GM23338 (cell line): ENCODE measurements around the gene FARS2. TPM values are rescaled to one million over a fixed set of nuclear protein-coding genes. Genes with fewer than 3 reads are reported as not detected.

Experiments
- ATAC-seq: fragments of 200-7000 bp; cut with Tn5 transposase; 3 replicates; pipeline ENCODE4 v1.9.1; 2020
- DNase-seq: peaks from one replicate; pipeline ENCODE4 v3.0.0-alpha.2; 2015; ENCODE audit warnings: low spot score
- H2AFZ ChIP-seq: fragments of 200-600 bp; sonication (generic); 2 replicates; pipeline ENCODE4 v1.8.0; 2016; ENCODE audit warnings: antibody characterized with exemption, mild to moderate bottlenecking, moderate library complexity
- H3F3A ChIP-seq: fragments of 200-600 bp; sonication (generic); replicated peaks from 2 replicates; pipeline ENCODE4 v1.8.0; 2017; ENCODE audit warnings: antibody characterized with exemption, mixed run types, low read depth
- H3K27ac ChIP-seq: fragments of 200-600 bp; sonication (generic); 2 replicates; pipeline ENCODE4 v1.6.1; 2016; ENCODE audit warnings: low read depth
- H3K27me3 ChIP-seq: fragments of 200-600 bp; sonication (generic); 2 replicates; pipeline ENCODE4 v1.8.0; 2016; ENCODE audit warnings: mild to moderate bottlenecking, mixed run types, moderate library complexity; ENCODE audit not compliant: insufficient read depth
- H3K36me3 ChIP-seq: fragments of 200-600 bp; sonication (generic); 2 replicates; pipeline ENCODE4 v1.8.0; 2016; ENCODE audit warnings: mild to moderate bottlenecking; ENCODE audit not compliant: insufficient read depth
- H3K4me1 ChIP-seq: fragments of 200-600 bp; sonication (generic); 2 replicates; pipeline ENCODE4 v1.8.0; 2016; ENCODE audit warnings: mild to moderate bottlenecking, moderate library complexity; ENCODE audit not compliant: insufficient read depth
- H3K4me2 ChIP-seq: fragments of 200-600 bp; sonication (generic); 2 replicates; pipeline ENCODE4 v1.7.1; 2017; ENCODE audit warnings: mixed run types
- H3K4me3 ChIP-seq: fragments of 200-600 bp; sonication (generic); 2 replicates; pipeline ENCODE4 v1.6.1; 2016; ENCODE audit warnings: mixed run types
- H3K79me2 ChIP-seq: fragments of 200-600 bp; sonication (generic); replicated peaks from 2 replicates; pipeline ENCODE4 v1.8.0; 2017; ENCODE audit warnings: mild to moderate bottlenecking; ENCODE audit not compliant: insufficient read depth
- H3K9me2 ChIP-seq: fragments of 200-600 bp; sonication (generic); 2 replicates; pipeline ENCODE4 v1.8.0; 2017; ENCODE audit not compliant: insufficient read depth
- H4K20me1 ChIP-seq: fragments of 200-600 bp; sonication (generic); replicated peaks from 2 replicates; pipeline ENCODE4 v1.8.0; 2017; ENCODE audit warnings: mild to moderate bottlenecking; ENCODE audit not compliant: insufficient read depth
- H3K27ac Mint-ChIP-seq: 2 replicates; pipeline ENCODE4 v1.8.0; 2020; ENCODE audit warnings: inconsistent platforms, mild to moderate bottlenecking, moderate library complexity, mixed read lengths
- H3K27me3 Mint-ChIP-seq: 3 replicates; pipeline ENCODE4 v1.8.0; 2022; ENCODE audit warnings: low read depth, mild to moderate bottlenecking, moderate library complexity, mixed read lengths, inconsistent platforms; ENCODE audit not compliant: insufficient read depth, poor library complexity
- H3K36me3 Mint-ChIP-seq: 3 replicates; pipeline ENCODE4 v1.8.0; 2021; ENCODE audit warnings: low read depth, mild to moderate bottlenecking, inconsistent platforms, moderate library complexity, mixed read lengths
- H3K4me1 Mint-ChIP-seq: 3 replicates; pipeline ENCODE4 v1.8.0; 2020; ENCODE audit warnings: mild to moderate bottlenecking, inconsistent platforms, mixed read lengths
- H3K4me3 Mint-ChIP-seq: 3 replicates; pipeline ENCODE4 v1.8.0; 2021; ENCODE audit warnings: moderate library complexity, mild to moderate bottlenecking, inconsistent platforms, mixed read lengths
- H3K9me3 Mint-ChIP-seq: 3 replicates; pipeline ENCODE4 v1.8.0; 2020; ENCODE audit warnings: moderate library complexity, mild to moderate bottlenecking, inconsistent platforms, mixed read lengths
- CREB1 ChIP-seq: fragments of 250-450 bp; sonication (Bioruptor Pico); IDR thresholded peaks from 2 replicates; pipeline ENCODE4 v1.5.0; 2020; ENCODE audit warnings: low read depth, mild to moderate bottlenecking, moderate library complexity
- EZH2 ChIP-seq: fragments of 200-600 bp; sonication (generic); IDR thresholded peaks from one replicate; pipeline ENCODE4 v1.8.0; 2017; ENCODE audit warnings: antibody characterized with exemption, mild to moderate bottlenecking, low read depth; ENCODE audit not compliant: unreplicated experiment
- EZH2phosphoT487 ChIP-seq: fragments of 200-600 bp; sonication (generic); IDR thresholded peaks from one replicate; pipeline ENCODE4 v1.8.1; 2018; ENCODE audit warnings: antibody characterized with exemption; ENCODE audit not compliant: unreplicated experiment
- JUNB ChIP-seq: IDR thresholded peaks from one replicate; pipeline ENCODE4 v1.6.1; 2016; ENCODE audit warnings: antibody characterized with exemption; ENCODE audit not compliant: unreplicated experiment
- NANOG ChIP-seq: IDR thresholded peaks from 2 replicates; pipeline ENCODE4 v1.6.1; 2016; ENCODE audit warnings: antibody characterized with exemption, borderline replicate concordance
- POLR2AphosphoS5 ChIP-seq: IDR thresholded peaks from 2 replicates; pipeline ENCODE4 v1.6.1; 2016; ENCODE audit warnings: antibody characterized with exemption, low read depth
- STAT1 ChIP-seq: IDR thresholded peaks from one replicate; pipeline ENCODE4 v1.6.1; 2016; ENCODE audit warnings: antibody characterized with exemption; ENCODE audit not compliant: unreplicated experiment
- ZNF114 ChIP-seq: fragments of 250-450 bp; sonication (Bioruptor Pico); IDR thresholded peaks from 2 replicates; pipeline ENCODE4 v1.5.0; 2020; ENCODE audit warnings: mild to moderate bottlenecking, moderate library complexity
- ZNF331 ChIP-seq: fragments of 250-450 bp; sonication (Bioruptor Pico); IDR thresholded peaks from 2 replicates; pipeline ENCODE4 v1.5.0; 2020; ENCODE audit warnings: low read depth, mild to moderate bottlenecking, moderate library complexity
- polyA plus RNA-seq: library from polyadenylated mRNA; unstranded; fragments of >200 nt; fragmentation: Nextera tagmentation; extraction: Ambion mirVana; gene quantifications from 2 replicates; pipeline ENCODE4 v1.2.1, GENCODE V29; 2016
- total RNA-seq: library from RNA; depleted of rRNA; stranded (reverse); fragments of >200 nt; shearing (Covaris generic); gene quantifications from 2 replicates; pipeline ENCODE4 v1.2.3, GENCODE V29; 2014
- TF ChIP-seq, protein P1 (sequence below), 2 experiments: fragments of 200-600 bp in 1 of 2; sonication (generic) in 1 of 2; conservative IDR thresholded peaks; 2 replicates each; pipeline versions ENCODE4 v1.5.1 to v1.6.1; 2016 to 2017; ENCODE audit warnings: antibody characterized with exemption in 2 of 2, low read depth in 2 of 2, mild to moderate bottlenecking in 2 of 2, moderate library complexity in 1 of 2
- TF ChIP-seq, protein P2 (sequence below): fragments of 250-450 bp; sonication (Bioruptor Pico); IDR thresholded peaks from 2 replicates; pipeline ENCODE4 v1.5.0; 2020; ENCODE audit warnings: mild to moderate bottlenecking, moderate library complexity
- TF ChIP-seq, protein P3 (sequence below): IDR thresholded peaks from 2 replicates; pipeline ENCODE4 v1.6.1; 2016; ENCODE audit warnings: antibody characterized with exemption
- TF ChIP-seq, protein P4 (sequence below): IDR thresholded peaks from one replicate; pipeline ENCODE4 v1.6.1; 2018; ENCODE audit warnings: antibody characterized with exemption; ENCODE audit not compliant: unreplicated experiment

The FARS2 gene
- total and polyA plus RNA-seq, 2 experiments from 2014 or later: 7.6 to 19.0 TPM

DNA sequence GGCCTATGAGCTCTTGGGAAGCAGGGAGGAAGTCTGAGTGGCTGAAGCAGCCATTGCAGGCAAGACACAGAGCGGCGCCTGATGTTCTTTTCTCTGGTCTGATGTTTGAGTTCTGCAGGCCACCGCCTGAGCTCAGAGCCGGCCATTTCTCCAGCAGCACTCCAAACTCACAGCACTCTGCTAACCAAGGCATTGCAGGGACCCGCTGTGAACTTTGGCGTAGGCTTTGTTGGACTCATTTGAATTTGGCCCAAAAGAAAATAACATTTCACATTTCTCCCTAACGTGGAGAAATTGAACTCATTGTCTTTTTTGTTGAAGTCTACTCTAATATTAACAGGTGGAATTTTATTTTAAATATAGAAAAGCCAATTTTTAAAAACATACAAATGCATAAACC is 336.1 kb downstream of the FARS2 start:
- DNase-seq (no peak), ATAC-seq (no peak)
- H3K4me3 ChIP-seq: no peak overlapping the region
- Mint-ChIP-seq H3K4me3 (no peak overlapping the region), H3K9me3 (no peaks in the 10 kb centered on the region), H3K4me1 (peaks cover 3% of the 10 kb centered on the region; the same call in 1 of the 3 replicates), H3K27ac (no peak overlapping the region), H3K27me3 (no peaks in the 10 kb centered on the region), H3K36me3 (no peaks in the 10 kb centered on the region)
- no peaks in the 10 kb centered on the region; the same call in 1 of the 2 replicates for H3K36me3 ChIP-seq
- H3K79me2 ChIP-seq: no peaks in the 10 kb centered on the region
- H3K9me2 ChIP-seq: no peaks in the 10 kb centered on the region
- no peaks in the 10 kb centered on the region for H3K4me1 ChIP-seq
- no peaks in the 10 kb centered on the region for H3K27me3 ChIP-seq
- TF ChIP-seq POLR2AphosphoS5: no peak
- TF ChIP-seq, protein P1, sequence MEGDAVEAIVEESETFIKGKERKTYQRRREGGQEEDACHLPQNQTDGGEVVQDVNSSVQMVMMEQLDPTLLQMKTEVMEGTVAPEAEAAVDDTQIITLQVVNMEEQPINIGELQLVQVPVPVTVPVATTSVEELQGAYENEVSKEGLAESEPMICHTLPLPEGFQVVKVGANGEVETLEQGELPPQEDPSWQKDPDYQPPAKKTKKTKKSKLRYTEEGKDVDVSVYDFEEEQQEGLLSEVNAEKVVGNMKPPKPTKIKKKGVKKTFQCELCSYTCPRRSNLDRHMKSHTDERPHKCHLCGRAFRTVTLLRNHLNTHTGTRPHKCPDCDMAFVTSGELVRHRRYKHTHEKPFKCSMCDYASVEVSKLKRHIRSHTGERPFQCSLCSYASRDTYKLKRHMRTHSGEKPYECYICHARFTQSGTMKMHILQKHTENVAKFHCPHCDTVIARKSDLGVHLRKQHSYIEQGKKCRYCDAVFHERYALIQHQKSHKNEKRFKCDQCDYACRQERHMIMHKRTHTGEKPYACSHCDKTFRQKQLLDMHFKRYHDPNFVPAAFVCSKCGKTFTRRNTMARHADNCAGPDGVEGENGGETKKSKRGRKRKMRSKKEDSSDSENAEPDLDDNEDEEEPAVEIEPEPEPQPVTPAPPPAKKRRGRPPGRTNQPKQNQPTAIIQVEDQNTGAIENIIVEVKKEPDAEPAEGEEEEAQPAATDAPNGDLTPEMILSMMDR (conservative IDR thresholded peaks at IDR 0.05; ENCODE audit: low read depth in 2 of 2): no peak
- TF ChIP-seq CREB1: no peak
- no peak for TF ChIP-seq STAT1
- TF ChIP-seq, protein P2, sequence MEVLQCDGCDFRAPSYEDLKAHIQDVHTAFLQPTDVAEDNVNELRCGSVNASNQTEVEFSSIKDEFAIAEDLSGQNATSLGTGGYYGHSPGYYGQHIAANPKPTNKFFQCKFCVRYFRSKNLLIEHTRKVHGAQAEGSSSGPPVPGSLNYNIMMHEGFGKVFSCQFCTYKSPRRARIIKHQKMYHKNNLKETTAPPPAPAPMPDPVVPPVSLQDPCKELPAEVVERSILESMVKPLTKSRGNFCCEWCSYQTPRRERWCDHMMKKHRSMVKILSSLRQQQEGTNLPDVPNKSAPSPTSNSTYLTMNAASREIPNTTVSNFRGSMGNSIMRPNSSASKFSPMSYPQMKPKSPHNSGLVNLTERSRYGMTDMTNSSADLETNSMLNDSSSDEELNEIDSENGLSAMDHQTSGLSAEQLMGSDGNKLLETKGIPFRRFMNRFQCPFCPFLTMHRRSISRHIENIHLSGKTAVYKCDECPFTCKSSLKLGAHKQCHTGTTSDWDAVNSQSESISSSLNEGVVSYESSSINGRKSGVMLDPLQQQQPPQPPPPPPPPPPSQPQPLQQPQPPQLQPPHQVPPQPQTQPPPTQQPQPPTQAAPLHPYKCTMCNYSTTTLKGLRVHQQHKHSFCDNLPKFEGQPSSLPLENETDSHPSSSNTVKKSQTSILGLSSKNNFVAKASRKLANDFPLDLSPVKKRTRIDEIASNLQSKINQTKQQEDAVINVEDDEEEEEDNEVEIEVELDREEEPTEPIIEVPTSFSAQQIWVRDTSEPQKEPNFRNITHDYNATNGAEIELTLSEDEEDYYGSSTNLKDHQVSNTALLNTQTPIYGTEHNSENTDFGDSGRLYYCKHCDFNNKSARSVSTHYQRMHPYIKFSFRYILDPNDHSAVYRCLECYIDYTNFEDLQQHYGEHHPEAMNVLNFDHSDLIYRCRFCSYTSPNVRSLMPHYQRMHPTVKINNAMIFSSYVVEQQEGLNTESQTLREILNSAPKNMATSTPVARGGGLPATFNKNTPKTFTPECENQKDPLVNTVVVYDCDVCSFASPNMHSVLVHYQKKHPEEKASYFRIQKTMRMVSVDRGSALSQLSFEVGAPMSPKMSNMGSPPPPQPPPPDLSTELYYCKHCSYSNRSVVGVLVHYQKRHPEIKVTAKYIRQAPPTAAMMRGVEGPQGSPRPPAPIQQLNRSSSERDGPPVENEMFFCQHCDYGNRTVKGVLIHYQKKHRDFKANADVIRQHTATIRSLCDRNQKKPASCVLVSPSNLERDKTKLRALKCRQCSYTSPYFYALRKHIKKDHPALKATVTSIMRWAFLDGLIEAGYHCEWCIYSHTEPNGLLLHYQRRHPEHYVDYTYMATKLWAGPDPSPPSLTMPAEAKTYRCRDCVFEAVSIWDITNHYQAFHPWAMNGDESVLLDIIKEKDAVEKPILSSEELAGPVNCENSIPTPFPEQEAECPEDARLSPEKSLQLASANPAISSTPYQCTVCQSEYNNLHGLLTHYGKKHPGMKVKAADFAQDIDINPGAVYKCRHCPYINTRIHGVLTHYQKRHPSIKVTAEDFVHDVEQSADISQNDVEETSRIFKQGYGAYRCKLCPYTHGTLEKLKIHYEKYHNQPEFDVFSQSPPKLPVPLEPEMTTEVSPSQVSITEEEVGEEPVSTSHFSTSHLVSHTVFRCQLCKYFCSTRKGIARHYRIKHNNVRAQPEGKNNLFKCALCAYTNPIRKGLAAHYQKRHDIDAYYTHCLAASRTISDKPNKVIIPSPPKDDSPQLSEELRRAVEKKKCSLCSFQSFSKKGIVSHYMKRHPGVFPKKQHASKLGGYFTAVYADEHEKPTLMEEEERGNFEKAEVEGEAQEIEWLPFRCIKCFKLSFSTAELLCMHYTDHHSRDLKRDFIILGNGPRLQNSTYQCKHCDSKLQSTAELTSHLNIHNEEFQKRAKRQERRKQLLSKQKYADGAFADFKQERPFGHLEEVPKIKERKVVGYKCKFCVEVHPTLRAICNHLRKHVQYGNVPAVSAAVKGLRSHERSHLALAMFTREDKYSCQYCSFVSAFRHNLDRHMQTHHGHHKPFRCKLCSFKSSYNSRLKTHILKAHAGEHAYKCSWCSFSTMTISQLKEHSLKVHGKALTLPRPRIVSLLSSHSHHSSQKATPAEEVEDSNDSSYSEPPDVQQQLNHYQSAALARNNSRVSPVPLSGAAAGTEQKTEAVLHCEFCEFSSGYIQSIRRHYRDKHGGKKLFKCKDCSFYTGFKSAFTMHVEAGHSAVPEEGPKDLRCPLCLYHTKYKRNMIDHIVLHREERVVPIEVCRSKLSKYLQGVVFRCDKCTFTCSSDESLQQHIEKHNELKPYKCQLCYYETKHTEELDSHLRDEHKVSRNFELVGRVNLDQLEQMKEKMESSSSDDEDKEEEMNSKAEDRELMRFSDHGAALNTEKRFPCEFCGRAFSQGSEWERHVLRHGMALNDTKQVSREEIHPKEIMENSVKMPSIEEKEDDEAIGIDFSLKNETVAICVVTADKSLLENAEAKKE: no peak
- no peak for TF ChIP-seq NANOG
- TF ChIP-seq ZNF114 (CRISPR knock-in tag): no peak
- no peak for TF ChIP-seq EZH2phosphoT487
- TF ChIP-seq, protein P3, sequence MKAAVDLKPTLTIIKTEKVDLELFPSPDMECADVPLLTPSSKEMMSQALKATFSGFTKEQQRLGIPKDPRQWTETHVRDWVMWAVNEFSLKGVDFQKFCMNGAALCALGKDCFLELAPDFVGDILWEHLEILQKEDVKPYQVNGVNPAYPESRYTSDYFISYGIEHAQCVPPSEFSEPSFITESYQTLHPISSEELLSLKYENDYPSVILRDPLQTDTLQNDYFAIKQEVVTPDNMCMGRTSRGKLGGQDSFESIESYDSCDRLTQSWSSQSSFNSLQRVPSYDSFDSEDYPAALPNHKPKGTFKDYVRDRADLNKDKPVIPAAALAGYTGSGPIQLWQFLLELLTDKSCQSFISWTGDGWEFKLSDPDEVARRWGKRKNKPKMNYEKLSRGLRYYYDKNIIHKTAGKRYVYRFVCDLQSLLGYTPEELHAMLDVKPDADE: no peak
- no peak for TF ChIP-seq JUNB
- no peak for TF ChIP-seq ZNF331 (CRISPR knock-in tag)
- TF ChIP-seq, protein P4, sequence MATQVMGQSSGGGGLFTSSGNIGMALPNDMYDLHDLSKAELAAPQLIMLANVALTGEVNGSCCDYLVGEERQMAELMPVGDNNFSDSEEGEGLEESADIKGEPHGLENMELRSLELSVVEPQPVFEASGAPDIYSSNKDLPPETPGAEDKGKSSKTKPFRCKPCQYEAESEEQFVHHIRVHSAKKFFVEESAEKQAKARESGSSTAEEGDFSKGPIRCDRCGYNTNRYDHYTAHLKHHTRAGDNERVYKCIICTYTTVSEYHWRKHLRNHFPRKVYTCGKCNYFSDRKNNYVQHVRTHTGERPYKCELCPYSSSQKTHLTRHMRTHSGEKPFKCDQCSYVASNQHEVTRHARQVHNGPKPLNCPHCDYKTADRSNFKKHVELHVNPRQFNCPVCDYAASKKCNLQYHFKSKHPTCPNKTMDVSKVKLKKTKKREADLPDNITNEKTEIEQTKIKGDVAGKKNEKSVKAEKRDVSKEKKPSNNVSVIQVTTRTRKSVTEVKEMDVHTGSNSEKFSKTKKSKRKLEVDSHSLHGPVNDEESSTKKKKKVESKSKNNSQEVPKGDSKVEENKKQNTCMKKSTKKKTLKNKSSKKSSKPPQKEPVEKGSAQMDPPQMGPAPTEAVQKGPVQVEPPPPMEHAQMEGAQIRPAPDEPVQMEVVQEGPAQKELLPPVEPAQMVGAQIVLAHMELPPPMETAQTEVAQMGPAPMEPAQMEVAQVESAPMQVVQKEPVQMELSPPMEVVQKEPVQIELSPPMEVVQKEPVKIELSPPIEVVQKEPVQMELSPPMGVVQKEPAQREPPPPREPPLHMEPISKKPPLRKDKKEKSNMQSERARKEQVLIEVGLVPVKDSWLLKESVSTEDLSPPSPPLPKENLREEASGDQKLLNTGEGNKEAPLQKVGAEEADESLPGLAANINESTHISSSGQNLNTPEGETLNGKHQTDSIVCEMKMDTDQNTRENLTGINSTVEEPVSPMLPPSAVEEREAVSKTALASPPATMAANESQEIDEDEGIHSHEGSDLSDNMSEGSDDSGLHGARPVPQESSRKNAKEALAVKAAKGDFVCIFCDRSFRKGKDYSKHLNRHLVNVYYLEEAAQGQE: no peak
- no peak for TF ChIP-seq EZH2
- no peak overlapping the region for H3K27ac ChIP-seq
- H3K4me2 ChIP-seq: no peak overlapping the region
- H2AFZ ChIP-seq: no peak overlapping the region
- H4K20me1 ChIP-seq: no peaks in the 10 kb centered on the region
- no peaks in the 10 kb centered on the region for H3F3A ChIP-seq
